Activated T-helper 2 cell treated with anti-CD3 and anti-CD28 coated beads, Interferon-gamma antibody, Interleukin-2, Interleukin-4, amounts not matched to agents 10 μg/mL and 5 μg/mL and 100 μg/mL, durations not matched to agents 14 hours and 24 hours and 36 hours (primary cell): ENCODE data around the gene B3GALT6. TPM values are rescaled to one million over a fixed set of nuclear protein-coding genes. Genes with fewer than 3 reads are reported as not detected.

Experiments
- DNase-seq: peaks from one replicate; pipeline ENCODE4 v3.0.0; 2021; ENCODE audit warnings: low spot score
- H3K27ac Mint-ChIP-seq: one replicate; pipeline ENCODE4 v1.8.0; 2021; ENCODE audit warnings: mixed read lengths
- H3K27me3 Mint-ChIP-seq: one replicate; pipeline ENCODE4 v1.8.0; 2021; ENCODE audit warnings: low read depth, mixed read lengths
- H3K36me3 Mint-ChIP-seq: one replicate; pipeline ENCODE4 v1.8.0; 2021; ENCODE audit warnings: low read depth, mixed read lengths
- H3K4me1 Mint-ChIP-seq: one replicate; pipeline ENCODE4 v1.8.0; 2021; ENCODE audit warnings: low read depth, mixed read lengths
- H3K4me3 Mint-ChIP-seq: one replicate; pipeline ENCODE4 v1.8.0; 2021; ENCODE audit warnings: low read depth, mild to moderate bottlenecking, moderate library complexity, mixed read lengths
- H3K9me3 Mint-ChIP-seq: one replicate; pipeline ENCODE4 v1.8.0; 2021; ENCODE audit warnings: mixed read lengths
- intact Hi-C: fragments of 100-400 bp; cut with micrococcal nuclease; formaldehyde crosslinking; loops from one replicate; pipeline ENCODE4 v1.15.1; 2023
- total RNA-seq: library from RNA; stranded (reverse); gene quantifications from 2 replicates; pipeline ENCODE4 v1.2.3, GENCODE V29; 2022

Gene B3GALT6
- total RNA-seq, 1 donor from 2014 or later = 34.6 TPM

DNA sequence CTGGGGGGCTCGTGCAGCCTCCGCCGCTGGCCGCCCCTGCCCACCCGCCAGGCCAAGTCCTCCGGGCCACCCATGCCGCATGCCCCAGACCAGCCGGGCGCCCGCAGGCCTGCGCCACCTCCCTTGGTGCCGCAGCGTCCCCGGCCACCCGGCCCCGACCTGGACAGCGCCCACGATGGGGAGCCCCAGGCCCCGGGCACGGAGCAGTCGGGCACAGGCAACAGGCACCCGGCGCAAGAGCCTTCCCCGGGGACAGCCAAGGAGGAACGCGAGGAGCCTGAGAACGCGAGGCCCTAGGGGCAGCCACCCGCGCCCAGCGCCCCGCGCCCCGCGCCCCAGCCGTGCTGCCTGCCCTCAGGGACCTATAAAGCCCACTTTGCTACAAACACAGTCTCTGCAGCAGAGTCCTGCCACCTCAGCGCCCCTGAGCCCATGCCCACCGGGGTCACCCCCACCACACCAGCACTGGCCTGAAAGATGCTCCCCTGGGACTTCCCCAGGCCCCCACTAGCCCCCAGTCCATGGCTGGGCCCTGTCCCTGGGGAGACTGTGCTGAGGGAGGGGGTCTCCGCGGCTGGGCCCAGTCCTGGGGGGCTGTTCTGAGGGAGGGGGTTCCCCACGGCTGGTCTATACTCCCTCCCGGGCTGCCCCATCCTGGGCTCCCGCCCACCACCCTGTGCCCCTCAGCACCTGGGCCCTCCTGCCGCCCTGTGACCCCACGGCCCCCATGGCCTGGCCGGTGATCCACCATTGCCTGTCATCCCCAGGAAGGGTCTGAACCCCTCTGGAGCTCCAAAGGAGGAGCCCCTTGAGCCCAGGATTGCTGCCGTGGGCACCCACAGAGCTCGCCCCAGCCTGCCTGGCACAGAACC is 34.2 kb upstream of the B3GALT6 start:
- no peak for DNase-seq
- peaks cover 14% of the 10 kb centered on the region for H3K36me3 Mint-ChIP-seq
- H3K27me3 Mint-ChIP-seq = peaks cover 3% of the 10 kb centered on the region
- no peak overlapping the region for H3K27ac Mint-ChIP-seq
- H3K4me3 Mint-ChIP-seq = no peak overlapping the region
- H3K4me1 Mint-ChIP-seq = peaks cover 9% of the 10 kb centered on the region
- H3K9me3 Mint-ChIP-seq = peaks cover 14% of the 10 kb centered on the region
- intact Hi-C loops = no loop called here

GRCh38 chr1:1198423-1199140 is 33.5 kb upstream of the B3GALT6 start:
- Mint-ChIP-seq H3K36me3 (peaks cover 14% of the 10 kb centered on the region), H3K27me3 (peaks cover 3% of the 10 kb centered on the region), H3K9me3 (peaks cover 14% of the 10 kb centered on the region), H3K4me3 (no peak overlapping the region), H3K4me1 (peaks cover 9% of the 10 kb centered on the region), H3K27ac (no peak overlapping the region)
- intact Hi-C loops = no loop called here
- DNase-seq = no peak

- H3K27ac Mint-ChIP-seq = peak overlapping the region; percentile 38
- DNase-seq = no peak
- peaks cover 9% of the 10 kb centered on the region for H3K4me1 Mint-ChIP-seq
- H3K4me3 Mint-ChIP-seq = peak overlapping the region; percentile 30
- intact Hi-C loops = no loop called here
- peaks cover under 1% of the 10 kb centered on the region for H3K27me3 Mint-ChIP-seq
- H3K36me3 Mint-ChIP-seq = peaks cover 11% of the 10 kb centered on the region
- H3K9me3 Mint-ChIP-seq = peaks cover 12% of the 10 kb centered on the region
Observed at GRCh38 chr1:1199141-1199960, 32.7 kb upstream of the B3GALT6 start.

DNA sequence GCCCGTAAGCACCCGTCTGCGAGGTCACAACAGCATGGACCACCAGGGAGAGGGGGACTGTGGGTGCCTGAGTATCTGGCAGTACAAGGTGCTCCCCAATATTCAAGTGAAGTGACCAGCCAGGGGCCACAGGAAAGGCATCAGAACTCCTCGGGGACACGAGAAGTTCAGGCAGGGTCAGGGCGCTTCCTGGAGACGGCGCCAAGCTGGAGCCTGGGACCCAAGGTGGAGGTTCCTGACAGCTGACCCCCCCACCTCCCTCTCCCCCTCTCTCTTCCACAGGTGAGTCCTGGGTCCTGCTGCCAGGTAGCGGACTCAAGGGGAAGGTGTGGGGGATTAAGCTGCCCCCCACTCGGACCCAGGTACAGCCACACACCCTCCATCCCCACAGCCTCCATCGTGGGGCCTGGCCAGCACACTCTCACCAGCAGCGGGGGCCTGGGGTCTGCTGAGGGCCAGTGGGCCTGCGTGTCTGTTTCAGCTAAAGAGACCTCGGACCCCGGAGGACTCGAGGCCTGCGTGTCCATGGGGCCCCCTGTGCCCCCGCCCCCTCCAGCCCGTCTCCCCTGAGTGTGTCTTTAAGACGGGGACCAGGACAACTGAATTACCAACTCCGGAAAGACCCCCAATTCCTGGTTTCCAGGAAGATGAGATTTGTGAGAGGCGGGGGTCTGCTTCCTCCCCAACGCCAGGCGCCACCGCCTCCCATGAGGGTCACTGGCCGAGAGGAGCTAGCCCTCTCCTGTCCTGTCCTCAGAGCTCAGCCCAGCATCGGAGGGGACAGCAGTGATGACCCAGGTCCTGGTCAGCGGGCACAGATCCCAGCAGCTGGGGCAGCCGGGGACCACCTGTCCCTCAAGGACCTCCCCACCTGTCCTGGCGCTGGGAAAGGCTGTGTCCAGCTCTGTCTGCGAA is 31.8 kb upstream of the B3GALT6 start:
- Mint-ChIP-seq H3K4me1 (peaks cover 4% of the 10 kb centered on the region), H3K27me3 (no peaks in the 10 kb centered on the region), H3K4me3 (peak overlapping the region; percentile 61), H3K36me3 (peaks cover 10% of the 10 kb centered on the region), H3K27ac (peak overlapping the region; percentile 79), H3K9me3 (peaks cover 3% of the 10 kb centered on the region)
- intact Hi-C loops = loop anchor here (10.0 kb wide), 1 partner anchor 185 kb away; the partner anchor contains the start of gene ISG15
- DNase-seq = no peak

- peak; percentile 73 for DNase-seq
- Mint-ChIP-seq H3K9me3 (no peaks in the 10 kb centered on the region), H3K4me1 (peaks cover 4% of the 10 kb centered on the region), H3K36me3 (peaks cover 8% of the 10 kb centered on the region), H3K27me3 (no peaks in the 10 kb centered on the region), H3K27ac (peak overlapping the region; percentile 79), H3K4me3 (peak overlapping the region; percentile 61)
- intact Hi-C loops = loop anchor here (10.0 kb wide), 1 partner anchor 186 kb away; the partner anchor contains the start of gene ISG15
Observed at GRCh38 chr1:1200876-1201810, 30.9 kb upstream of the B3GALT6 start.

- no peaks in the 10 kb centered on the region for H3K9me3 Mint-ChIP-seq
- H3K27me3 Mint-ChIP-seq = no peaks in the 10 kb centered on the region
- peaks cover 8% of the 10 kb centered on the region for H3K4me1 Mint-ChIP-seq
- intact Hi-C loops = loop anchor here (10.0 kb wide), 1 partner anchor 188 kb away; the partner anchor contains the start of gene ISG15
- no peak for DNase-seq
- no peak overlapping the region for H3K4me3 Mint-ChIP-seq
- no peak overlapping the region for H3K27ac Mint-ChIP-seq
- peaks cover 5% of the 10 kb centered on the region for H3K36me3 Mint-ChIP-seq
Observed at GRCh38 chr1:1202831-1203560, 29.0 kb upstream of the B3GALT6 start.

DNA sequence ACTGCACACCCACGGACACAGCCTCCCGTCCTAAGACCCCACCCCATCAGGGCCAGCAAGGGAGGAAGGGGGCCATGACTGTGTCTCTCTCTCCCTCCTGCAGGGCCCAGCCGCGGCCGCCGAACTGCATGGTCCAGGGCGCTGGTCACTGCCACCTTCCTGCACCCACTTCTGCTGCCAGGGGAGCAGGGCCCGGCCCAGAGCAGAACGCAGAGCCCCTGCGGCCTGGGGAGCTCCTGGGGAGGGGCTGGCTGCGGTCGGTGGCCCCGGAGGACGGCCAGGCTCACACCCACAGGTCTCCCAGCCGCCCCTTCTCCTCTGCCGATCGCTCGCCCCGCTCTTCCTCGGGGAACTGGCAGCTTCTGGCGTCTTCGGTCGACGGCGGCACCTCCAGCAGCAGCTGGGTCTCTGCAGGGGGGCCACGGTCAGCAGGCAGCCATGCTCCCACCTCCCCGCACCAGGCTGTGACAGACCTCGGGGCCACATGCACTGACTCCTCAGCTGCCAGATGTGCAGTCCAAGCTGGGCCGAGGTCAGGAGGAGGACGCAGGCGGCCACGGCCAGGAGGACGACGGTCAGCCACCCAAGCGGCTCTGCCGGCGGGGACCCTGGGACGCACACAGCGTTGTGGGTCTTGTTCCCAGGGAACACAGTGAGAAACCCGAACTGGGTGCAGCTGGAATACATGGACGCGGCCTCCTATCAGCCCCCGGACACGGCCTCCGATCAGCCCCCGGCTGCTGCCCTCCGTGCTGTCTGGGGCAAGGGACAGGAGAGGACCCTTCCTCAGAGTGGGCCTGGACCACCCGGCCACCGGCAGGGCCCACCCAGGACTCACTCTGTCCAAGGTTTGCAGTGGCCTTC is 28.2 kb upstream of the B3GALT6 start:
- Mint-ChIP-seq H3K4me3 (peak overlapping the region; percentile 17), H3K36me3 (peaks cover 10% of the 10 kb centered on the region), H3K9me3 (no peaks in the 10 kb centered on the region), H3K27ac (no peak overlapping the region), H3K4me1 (peaks cover 12% of the 10 kb centered on the region), H3K27me3 (no peaks in the 10 kb centered on the region)
- DNase-seq = no peak
- intact Hi-C loops = loop anchor here (10.0 kb wide), 1 partner anchor 189 kb away; the partner anchor contains the start of gene ISG15

GRCh38 chr1:1204425-1204920 is 27.6 kb upstream of the B3GALT6 start:
- no peak for DNase-seq
- intact Hi-C loops = loop anchor here (10.0 kb wide), 1 partner anchor 190 kb away; the partner anchor contains the start of gene ISG15

DNA sequence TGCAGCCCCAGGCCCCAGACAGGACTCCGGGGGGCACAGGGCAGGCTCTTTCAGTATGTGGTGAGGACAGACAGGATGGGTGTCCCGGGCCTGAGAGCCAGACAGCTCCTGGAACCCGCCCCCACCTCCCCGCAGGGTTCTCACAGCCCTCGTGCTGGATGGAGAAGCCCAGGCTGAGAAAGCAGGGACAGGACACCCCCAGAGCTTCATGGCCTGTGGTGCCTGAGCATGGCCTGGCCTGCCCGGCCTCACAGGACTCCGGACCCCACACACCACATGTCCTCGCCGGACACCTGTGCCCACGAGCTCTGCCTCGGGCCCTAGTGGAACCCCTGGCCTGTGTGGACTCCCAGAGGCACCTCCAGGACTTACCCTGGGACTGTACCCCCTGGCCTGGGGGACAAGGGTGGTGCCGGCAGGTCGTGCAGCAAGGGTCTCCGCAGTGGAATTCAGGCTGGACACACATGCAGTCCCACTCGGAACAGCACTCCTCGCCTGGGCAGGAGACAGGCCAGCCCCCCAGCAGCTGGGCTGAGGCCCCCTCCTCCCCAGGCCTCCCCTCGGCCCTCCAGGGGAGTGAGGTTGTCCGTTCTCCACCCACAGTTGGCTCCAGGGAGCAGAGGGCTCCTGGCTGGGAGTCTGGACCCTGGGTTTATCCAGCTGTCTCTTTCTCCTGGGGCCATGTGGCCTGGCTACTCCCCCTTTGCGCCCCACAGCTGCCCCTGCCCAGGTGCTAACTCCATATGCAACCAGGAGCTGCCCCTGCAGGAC is 26.9 kb upstream of the B3GALT6 start:
- no peaks in the 10 kb centered on the region for H3K9me3 Mint-ChIP-seq
- H3K27me3 Mint-ChIP-seq = no peaks in the 10 kb centered on the region
- H3K4me3 Mint-ChIP-seq = peak overlapping the region; percentile 82
- peaks cover 20% of the 10 kb centered on the region for H3K36me3 Mint-ChIP-seq
- peaks cover 21% of the 10 kb centered on the region for H3K4me1 Mint-ChIP-seq
- H3K27ac Mint-ChIP-seq = peak overlapping the region; percentile 58
- DNase-seq = no peak
- intact Hi-C loops = loop anchor here (5.0 to 10.0 kb wide), 2 partner anchors 63 to 190 kb away; partner anchors contain the start of gene ISG15

More at GRCh38 chr1:1204425-1204920, 27.6 kb upstream of the B3GALT6 start:
- no peaks in the 10 kb centered on the region for H3K27me3 Mint-ChIP-seq
- peak overlapping the region; percentile 82 for H3K4me3 Mint-ChIP-seq
- H3K27ac Mint-ChIP-seq = peak overlapping the region; percentile 58
- peaks cover 16% of the 10 kb centered on the region for H3K4me1 Mint-ChIP-seq
- peaks cover 13% of the 10 kb centered on the region for H3K36me3 Mint-ChIP-seq
- H3K9me3 Mint-ChIP-seq = no peaks in the 10 kb centered on the region
